HFFc6 (cell line): Measurements from ENCODE around the gene UBE2N. TPM values are rescaled to one million over a fixed set of nuclear protein-coding genes. Genes with fewer than 3 reads are reported as not detected.

Source experiments
- DNase-seq: peaks from one replicate; pipeline ENCODE4 v3.0.0-alpha.2; 2018
- H3K27ac Mint-ChIP-seq: 2 replicates; pipeline ENCODE4 v1.8.0; 2020; ENCODE audit warnings: mild to moderate bottlenecking, mixed read lengths
- H3K27me3 Mint-ChIP-seq: 2 replicates; pipeline ENCODE4 v1.8.0; 2021; ENCODE audit warnings: mild to moderate bottlenecking, moderate library complexity, mixed read lengths; ENCODE audit not compliant: insufficient read depth
- H3K36me3 Mint-ChIP-seq: 2 replicates; pipeline ENCODE4 v1.8.0; 2021; ENCODE audit warnings: low read depth, mixed read lengths
- H3K4me1 Mint-ChIP-seq: 2 replicates; pipeline ENCODE4 v1.8.0; 2020; ENCODE audit warnings: low read depth, mixed read lengths
- H3K4me3 Mint-ChIP-seq: 2 replicates; pipeline ENCODE4 v1.8.0; 2020; ENCODE audit warnings: mild to moderate bottlenecking, moderate library complexity, mixed read lengths
- H3K9me3 Mint-ChIP-seq: 2 replicates; pipeline ENCODE4 v1.8.0; 2020; ENCODE audit warnings: mild to moderate bottlenecking, mixed read lengths
- total RNA-seq, 6 experiments: library from RNA; stranded (reverse); fragmentation: NEBNext Ultra II Directional; extraction: Animal tissue kit (Norgen Biotek cat#: 25700); gene quantifications; 2 replicates in 1 of 6; 3 replicates in 5 of 6; pipeline ENCODE4 v1.2.3, GENCODE V29; 2021
- TF ChIP-seq, protein P1 (sequence below): fragments of 200-600 bp; sonication (generic); IDR thresholded peaks from 2 replicates; pipeline ENCODE4 v1.5.0; 2021; ENCODE audit warnings: antibody characterized with exemption, mild to moderate bottlenecking

The UBE2N gene
- total RNA-seq, 6 experiments from 2014 or later: 143 to 168 (median 157) TPM

DNA sequence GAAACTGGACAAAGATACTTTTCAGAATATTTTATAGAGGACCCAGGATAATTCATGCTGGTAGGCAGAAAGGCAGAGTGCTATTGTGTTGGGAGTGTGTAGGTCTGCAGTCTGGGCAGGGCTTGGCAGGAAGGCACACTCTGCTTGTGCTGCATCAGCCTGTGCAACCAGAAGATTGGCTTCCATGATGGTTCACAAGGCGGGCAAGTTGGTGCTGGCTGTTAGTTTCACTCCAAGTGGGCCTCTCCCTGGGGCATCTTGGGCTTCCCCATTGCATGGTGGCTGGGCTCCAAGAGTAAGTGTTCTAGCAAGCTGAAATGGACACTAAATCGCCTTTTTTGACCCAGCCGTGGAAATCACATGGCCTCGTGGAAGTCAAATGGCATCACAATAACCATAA is 1.8 kb upstream of the UBE2N start:
- no peak overlapping the region for H3K27ac Mint-ChIP-seq
- peaks cover 6% of the 10 kb centered on the region for H3K36me3 Mint-ChIP-seq
- H3K4me1 Mint-ChIP-seq: peaks cover 34% of the 10 kb centered on the region
- no peaks in the 10 kb centered on the region for H3K9me3 Mint-ChIP-seq
- H3K4me3 Mint-ChIP-seq: no peak overlapping the region
- TF ChIP-seq, protein P1, sequence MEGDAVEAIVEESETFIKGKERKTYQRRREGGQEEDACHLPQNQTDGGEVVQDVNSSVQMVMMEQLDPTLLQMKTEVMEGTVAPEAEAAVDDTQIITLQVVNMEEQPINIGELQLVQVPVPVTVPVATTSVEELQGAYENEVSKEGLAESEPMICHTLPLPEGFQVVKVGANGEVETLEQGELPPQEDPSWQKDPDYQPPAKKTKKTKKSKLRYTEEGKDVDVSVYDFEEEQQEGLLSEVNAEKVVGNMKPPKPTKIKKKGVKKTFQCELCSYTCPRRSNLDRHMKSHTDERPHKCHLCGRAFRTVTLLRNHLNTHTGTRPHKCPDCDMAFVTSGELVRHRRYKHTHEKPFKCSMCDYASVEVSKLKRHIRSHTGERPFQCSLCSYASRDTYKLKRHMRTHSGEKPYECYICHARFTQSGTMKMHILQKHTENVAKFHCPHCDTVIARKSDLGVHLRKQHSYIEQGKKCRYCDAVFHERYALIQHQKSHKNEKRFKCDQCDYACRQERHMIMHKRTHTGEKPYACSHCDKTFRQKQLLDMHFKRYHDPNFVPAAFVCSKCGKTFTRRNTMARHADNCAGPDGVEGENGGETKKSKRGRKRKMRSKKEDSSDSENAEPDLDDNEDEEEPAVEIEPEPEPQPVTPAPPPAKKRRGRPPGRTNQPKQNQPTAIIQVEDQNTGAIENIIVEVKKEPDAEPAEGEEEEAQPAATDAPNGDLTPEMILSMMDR: no peak
- no peak for DNase-seq
- peaks cover 5% of the 10 kb centered on the region; the same call in 1 of the 2 replicates for H3K27me3 Mint-ChIP-seq

- H3K36me3 Mint-ChIP-seq: peaks cover 6% of the 10 kb centered on the region
- H3K27me3 Mint-ChIP-seq: peaks cover 5% of the 10 kb centered on the region; the same call in 1 of the 2 replicates
- H3K4me1 Mint-ChIP-seq: peaks cover 43% of the 10 kb centered on the region
- H3K27ac Mint-ChIP-seq: peak overlapping the region; percentile 98
- no peaks in the 10 kb centered on the region for H3K9me3 Mint-ChIP-seq
- DNase-seq: no peak
- TF ChIP-seq, protein P1: no peak
- peak overlapping the region; percentile 93 for H3K4me3 Mint-ChIP-seq
Measured at GRCh38 chr12:93442411-93443340, 929 bp upstream of the UBE2N start.

- TF ChIP-seq, protein P1: no peak
- H3K4me1 Mint-ChIP-seq: peaks cover 58% of the 10 kb centered on the region
- DNase-seq: no peak
- H3K9me3 Mint-ChIP-seq: no peaks in the 10 kb centered on the region
- H3K27me3 Mint-ChIP-seq: peaks cover 5% of the 10 kb centered on the region; the same call in 1 of the 2 replicates
- peak overlapping the region; percentile 90 for H3K4me3 Mint-ChIP-seq
- peaks cover 6% of the 10 kb centered on the region for H3K36me3 Mint-ChIP-seq
- peak overlapping the region; percentile 95 for H3K27ac Mint-ChIP-seq
Measured at GRCh38 chr12:93441081-93441616, 598 bp downstream of the UBE2N start.

- Mint-ChIP-seq H3K4me3 (peak overlapping the region; percentile 90), H3K4me1 (peaks cover 67% of the 10 kb centered on the region), H3K27ac (peak overlapping the region; percentile 95), H3K27me3 (peaks cover 5% of the 10 kb centered on the region; the same call in 1 of the 2 replicates), H3K36me3 (peaks cover 6% of the 10 kb centered on the region), H3K9me3 (no peaks in the 10 kb centered on the region)
- DNase-seq: no peak
- TF ChIP-seq, protein P1: no peak
Measured at GRCh38 chr12:93440043-93440835, 1.5 kb downstream of the UBE2N start.

- no peak for DNase-seq
- Mint-ChIP-seq H3K27me3 (peaks cover 5% of the 10 kb centered on the region; the same call in 1 of the 2 replicates), H3K9me3 (no peaks in the 10 kb centered on the region), H3K36me3 (peaks cover 6% of the 10 kb centered on the region), H3K27ac (peak overlapping the region; percentile 20), H3K4me3 (peak overlapping the region; percentile 12; the same call in 1 of the 2 replicates), H3K4me1 (peaks cover 75% of the 10 kb centered on the region)
- TF ChIP-seq, protein P1: no peak
Measured at GRCh38 chr12:93438266-93439050, 3.3 kb downstream of the UBE2N start.
